ENCODE data around the gene SPATA20.

The SPATA20 gene

DNA sequence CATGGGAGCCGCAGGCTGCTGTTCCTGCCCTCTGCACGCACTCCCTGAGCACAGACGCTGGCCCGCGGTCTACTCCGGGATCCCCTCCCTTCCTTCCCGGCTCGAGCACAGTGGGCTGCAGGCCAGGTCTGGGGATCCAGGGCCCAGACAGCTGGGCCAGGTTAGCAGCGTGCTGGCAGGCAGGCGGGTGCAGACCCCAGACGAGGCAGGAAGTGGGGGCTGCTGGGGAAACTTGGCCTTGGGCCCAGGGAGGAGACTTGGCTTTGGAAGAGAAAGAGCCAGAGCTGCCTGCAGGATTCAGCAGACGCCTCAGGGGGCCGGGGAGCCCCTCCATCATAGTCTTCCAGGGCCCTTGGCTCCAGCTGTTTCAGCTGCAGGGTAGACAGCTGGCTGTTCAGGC is 57.5 kb downstream of the SPATA20 start:
- DNase-seq: no peak

- DNase-seq: no peak
Observed at GRCh38 chr17:50605429-50605828, 58.5 kb downstream of the SPATA20 start.

Data from T-helper 2 cell (primary cell).